Endodermal cell (in vitro differentiated cells): ENCODE data around the gene RPH3AL. TPM values are rescaled to one million over a fixed set of nuclear protein-coding genes. Genes with fewer than 3 reads are reported as not detected.

ENCODE experiments used
- DNase-seq: peaks from one replicate; pipeline ENCODE4 v3.0.0-alpha.2; 2017
- H3K27ac ChIP-seq: 2 replicates; pipeline ENCODE4 v1.5.1; 2013; ENCODE audit warnings: mild to moderate bottlenecking, low read depth, low read length, moderate library complexity
- H3K27me3 ChIP-seq: 2 replicates; pipeline ENCODE4 v1.6.1; 2013; ENCODE audit warnings: mild to moderate bottlenecking, low read length, moderate library complexity; ENCODE audit not compliant: insufficient read depth, control insufficient read depth, poor library complexity, severe bottlenecking
- H3K36me3 ChIP-seq: 2 replicates; pipeline ENCODE4 v1.7.0; 2013; ENCODE audit warnings: mild to moderate bottlenecking, low read length, moderate library complexity; ENCODE audit not compliant: control insufficient read depth, insufficient read depth
- H3K4me1 ChIP-seq: one replicate; pipeline ENCODE4 v1.7.0; 2013; ENCODE audit warnings: low read length; ENCODE audit not compliant: control insufficient read depth, insufficient read depth
- H3K4me3 ChIP-seq: 2 replicates; pipeline ENCODE4 v1.5.1; 2013; ENCODE audit warnings: mild to moderate bottlenecking, low read length, moderate library complexity
- H3K9ac ChIP-seq: 2 replicates; pipeline ENCODE4 v1.6.1; 2013; ENCODE audit warnings: mild to moderate bottlenecking, low read length, moderate library complexity; ENCODE audit not compliant: poor library complexity, severe bottlenecking; ENCODE audit errors: extremely low read depth
- H3K9me3 ChIP-seq: 2 replicates; pipeline ENCODE4 v1.6.1; 2013; ENCODE audit warnings: mild to moderate bottlenecking, low read length, moderate library complexity; ENCODE audit not compliant: control insufficient read depth
- H3K27ac Mint-ChIP-seq: 2 replicates; pipeline ENCODE4 v1.8.0; 2020; ENCODE audit warnings: mixed read lengths
- H3K27me3 Mint-ChIP-seq: 2 replicates; pipeline ENCODE4 v1.8.0; 2021; ENCODE audit warnings: mild to moderate bottlenecking, mixed read lengths; ENCODE audit not compliant: insufficient read depth
- H3K36me3 Mint-ChIP-seq: 2 replicates; pipeline ENCODE4 v1.8.0; 2020; ENCODE audit warnings: low read depth, mixed read lengths
- H3K4me1 Mint-ChIP-seq: 2 replicates; pipeline ENCODE4 v1.8.0; 2020; ENCODE audit warnings: mixed read lengths
- H3K4me3 Mint-ChIP-seq: 2 replicates; pipeline ENCODE4 v1.8.0; 2020; ENCODE audit warnings: mild to moderate bottlenecking, moderate library complexity, mixed read lengths
- H3K9me3 Mint-ChIP-seq: 2 replicates; pipeline ENCODE4 v1.8.0; 2020; ENCODE audit warnings: mild to moderate bottlenecking, mixed read lengths
- CTCF ChIP-seq: fragments of 200-600 bp; sonication (generic); conservative IDR thresholded peaks from 2 replicates; pipeline ENCODE4 v1.5.0; 2021; ENCODE audit warnings: antibody characterized with exemption, mild to moderate bottlenecking
- WGBS, 2 experiments: methylation state at CpG; one replicate each; pipeline versions ENCODE4 v1.1.5 to v1.1.7; 2013; ENCODE audit warnings: missing lambda C conversion rate in 2 of 2, mixed read lengths in 1 of 2; ENCODE audit not compliant: insufficient coverage in 1 of 2, insufficient read length in 1 of 2; 5-methylcytosine and 5-hydroxymethylcytosine counted together
- total RNA-seq, 2 donors: library from RNA; stranded (reverse); fragmentation: NEBNext Ultra II Directional in 1 of 2; extraction: Animal tissue kit (Norgen Biotek cat#: 25700) in 1 of 2; gene quantifications; 2 replicates in 1 of 2; 3 replicates in 1 of 2; pipeline ENCODE4 v1.2.1, GENCODE V29; 2021

Gene RPH3AL
- total RNA-seq, 2 donors from 2014 or later = 14.7 to 16.9 TPM

GRCh38 chr17:353838-354234 is 1.2 kb upstream of the RPH3AL start:
- WGBS, 2 experiments = 92 to 96% methylated on average over 3 to 7 of the region's 8 CpGs
- DNase-seq = no peak
- H3K27ac ChIP-seq = no peak overlapping the region
- no peak overlapping the region for H3K27ac Mint-ChIP-seq
- peaks cover 15% of the 10 kb centered on the region for H3K4me1 ChIP-seq
- no peaks in the 10 kb centered on the region for H3K36me3 ChIP-seq
- H3K27me3 Mint-ChIP-seq = no peaks in the 10 kb centered on the region
- no peaks in the 10 kb centered on the region for H3K9me3 ChIP-seq
- peaks cover 7% of the 10 kb centered on the region for H3K36me3 Mint-ChIP-seq
- H3K4me3 Mint-ChIP-seq = no peak overlapping the region
- no peak overlapping the region for H3K9ac ChIP-seq
- no peak for TF ChIP-seq CTCF
- H3K27me3 ChIP-seq = no peaks in the 10 kb centered on the region
- H3K4me3 ChIP-seq = no peak overlapping the region
- peaks cover 22% of the 10 kb centered on the region for H3K4me1 Mint-ChIP-seq
- H3K9me3 Mint-ChIP-seq = peaks cover 14% of the 10 kb centered on the region

GRCh38 chr17:353213-353837 is 718 bp upstream of the RPH3AL start:
- Histone ChIP-seq H3K9me3 (no peaks in the 10 kb centered on the region), H3K27me3 (no peaks in the 10 kb centered on the region), H3K4me1 (peaks cover 15% of the 10 kb centered on the region), H3K36me3 (no peaks in the 10 kb centered on the region), H3K4me3 (no peak overlapping the region), H3K27ac (no peak overlapping the region), H3K9ac (no peak overlapping the region)
- TF ChIP-seq CTCF = no peak
- Mint-ChIP-seq H3K9me3 (peaks cover 14% of the 10 kb centered on the region), H3K27ac (peak overlapping the region; percentile 88), H3K4me3 (peak overlapping the region; percentile 41), H3K27me3 (no peaks in the 10 kb centered on the region), H3K36me3 (peaks cover 7% of the 10 kb centered on the region), H3K4me1 (peaks cover 22% of the 10 kb centered on the region)
- no peak for DNase-seq
- WGBS, 2 experiments = 83% methylated on average over 8 of the region's 8 CpGs

GRCh38 chr17:351875-352420 is 659 bp downstream of the RPH3AL start:
- H3K27me3 ChIP-seq = no peaks in the 10 kb centered on the region

More at GRCh38 chr17:351875-352420, 659 bp downstream of the RPH3AL start:
- Mint-ChIP-seq H3K36me3 (peaks cover 6% of the 10 kb centered on the region), H3K9me3 (peaks cover 12% of the 10 kb centered on the region), H3K4me1 (peaks cover 22% of the 10 kb centered on the region), H3K4me3 (peak overlapping the region; percentile 41), H3K27me3 (no peaks in the 10 kb centered on the region), H3K27ac (peak overlapping the region; percentile 88)
- Histone ChIP-seq H3K27ac (no peak overlapping the region), H3K9me3 (no peaks in the 10 kb centered on the region), H3K4me1 (peaks cover 15% of the 10 kb centered on the region), H3K4me3 (peak overlapping the region; percentile 57), H3K9ac (no peak overlapping the region), H3K36me3 (no peaks in the 10 kb centered on the region)
- TF ChIP-seq CTCF = no peak
- no peak for DNase-seq
- WGBS, 2 experiments = 88 to 95% methylated on average over 15 to 19 of the region's 19 CpGs
